Keratinocyte (primary cell): ENCODE data around the gene ZNF544. TPM values are rescaled to one million over a fixed set of nuclear protein-coding genes. Genes with fewer than 3 reads are reported as not detected.

Experiments
- DNase-seq: peaks from one replicate; pipeline ENCODE4 v3.0.0-alpha.2; 2011; ENCODE audit warnings: low read depth, missing footprints, low spot score
- FAIRE-seq: peaks from 2 replicates; lab custom pipeline; 2011; peaks lifted over from hg19 to GRCh38; lab: Jason Lieb, UNC
- H2AFZ ChIP-seq: 2 replicates; pipeline ENCODE4 v1.6.0; 2012; ENCODE audit warnings: low read length, control low read depth, inconsistent platforms; ENCODE audit not compliant: control insufficient read depth
- H3K27ac ChIP-seq: 2 replicates; pipeline ENCODE4 v1.5.1; 2011; ENCODE audit warnings: low read length; ENCODE audit not compliant: control insufficient read depth, insufficient read depth
- H3K27me3 ChIP-seq: 3 replicates; pipeline ENCODE4 v1.6.0; 2011; ENCODE audit warnings: low read length; ENCODE audit not compliant: control insufficient read depth, insufficient read depth; ENCODE audit errors: extremely low read depth
- H3K36me3 ChIP-seq, 2 experiments: 2 replicates in 1 of 2; 3 replicates in 1 of 2; pipeline ENCODE4 v1.5.1; 2011; ENCODE audit warnings: low read length in 2 of 2, mild to moderate bottlenecking in 1 of 2; ENCODE audit not compliant: control insufficient read depth in 2 of 2, insufficient read depth in 2 of 2; ENCODE audit errors: extremely low read depth in 1 of 2
- H3K4me1 ChIP-seq: 3 replicates; pipeline ENCODE4 v1.5.1; 2011; ENCODE audit warnings: low read length; ENCODE audit not compliant: control insufficient read depth, insufficient read depth; ENCODE audit errors: extremely low read depth
- H3K4me2 ChIP-seq: 3 replicates; pipeline ENCODE4 v1.6.0; 2011; ENCODE audit warnings: low read depth, low read length; ENCODE audit not compliant: control insufficient read depth, insufficient read depth; ENCODE audit errors: extremely low read depth
- H3K4me3 ChIP-seq, 3 experiments: fragments of 200-600 bp in 1 of 3; sonication (generic) in 1 of 3; 2 replicates in 2 of 3; 3 replicates in 1 of 3; pipeline ENCODE4 v1.5.1; 2011 to 2016; ENCODE audit warnings: low read length in 3 of 3, mild to moderate bottlenecking in 3 of 3, control low read depth in 2 of 3, inconsistent platforms in 1 of 3, low read depth in 1 of 3, mixed read lengths in 1 of 3, mixed run types in 1 of 3, moderate library complexity in 1 of 3; ENCODE audit not compliant: control insufficient read depth in 2 of 3, insufficient read depth in 2 of 3; ENCODE audit errors: extremely low read depth in 1 of 3
- H3K79me2 ChIP-seq: 2 replicates; pipeline ENCODE4 v1.6.0; 2012; ENCODE audit warnings: low read length; ENCODE audit not compliant: control insufficient read depth, insufficient read depth
- H3K9ac ChIP-seq: 3 replicates; pipeline ENCODE4 v1.6.0; 2011; ENCODE audit warnings: low read length; ENCODE audit not compliant: control insufficient read depth, insufficient read depth; ENCODE audit errors: extremely low read depth
- H3K9me1 ChIP-seq: 3 replicates; pipeline ENCODE4 v1.6.0; 2011; ENCODE audit warnings: low read length; ENCODE audit not compliant: control insufficient read depth, insufficient read depth; ENCODE audit errors: extremely low read depth
- H3K9me3 ChIP-seq: 2 replicates; pipeline ENCODE4 v1.5.1; 2012; ENCODE audit warnings: low read depth, low read length; ENCODE audit not compliant: control insufficient read depth
- H4K20me1 ChIP-seq: 3 replicates; pipeline ENCODE4 v1.6.0; 2011; ENCODE audit warnings: low read length; ENCODE audit not compliant: control insufficient read depth, insufficient read depth; ENCODE audit errors: extremely low read depth
- EZH2 ChIP-seq: IDR thresholded peaks from one replicate; pipeline ENCODE4 v1.6.1; 2012; ENCODE audit warnings: inconsistent platforms, mild to moderate bottlenecking, low read length, moderate library complexity
- dilution Hi-C: fragments of 300-500 bp; cut with MboI; formaldehyde crosslinking; loops from one replicate; pipeline ENCODE4 v1.7.0; 2020; ENCODE audit warnings: low sequenced_read_pairs; ENCODE audit not compliant: extremely low pct_ligation_motif_present
- polyA plus RNA-seq, 5 experiments: library from polyadenylated mRNA; depleted of rRNA in 3 of 5; stranded (reverse) in 3 of 5; stranded (forward) in 1 of 5; unstranded in 1 of 5; fragments of >200 nt; gene quantifications; 1 replicate in 1 of 5; 2 replicates in 3 of 5; 3 replicates in 1 of 5; pipeline versions ENCODE4 v1.2.1 to v1.2.3, GENCODE V29; 2011 to 2012; ENCODE audit warnings: missing spikeins in 2 of 5, low read depth in 1 of 5, low replicate concordance in 1 of 5
- TF ChIP-seq, protein P1 (sequence below), 3 experiments: IDR thresholded peaks in 1 of 3; conservative IDR thresholded peaks in 1 of 3; optimal IDR thresholded peaks in 1 of 3; 2 replicates in 2 of 3; 3 replicates in 1 of 3; pipeline versions ENCODE3 to v1.5.1; 2011; ENCODE audit warnings: low read length in 3 of 3, mild to moderate bottlenecking in 3 of 3, moderate library complexity in 2 of 3, control low read depth in 1 of 3, inconsistent platforms in 1 of 3; ENCODE audit not compliant: insufficient read depth in 2 of 3; ENCODE audit errors: extremely low read depth in 1 of 3

Gene ZNF544
- polyA plus RNA-seq, 1 donor (not counting 4 experiments of a cell fraction or from before 2014, with no cell fraction given): 30.9 TPM

DNA sequence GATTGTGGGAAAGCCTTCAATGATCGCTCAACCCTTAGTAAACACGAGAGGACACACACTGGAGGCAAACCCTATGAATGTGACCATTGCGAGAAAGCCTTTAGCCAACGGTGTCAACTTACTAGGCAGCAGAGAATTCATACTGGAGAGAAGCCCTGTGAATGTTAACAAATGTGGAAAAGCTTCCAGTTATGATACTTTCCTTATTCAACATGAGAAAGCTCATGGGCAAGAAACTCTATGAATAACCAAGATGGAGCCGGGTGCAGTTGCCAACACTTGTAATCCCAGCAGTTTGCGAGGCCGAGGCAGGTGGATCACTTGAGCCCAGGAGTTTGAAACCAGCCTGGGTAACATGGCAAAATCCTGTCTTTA lies 34.2 kb downstream of the ZNF544 start:
- no peaks in the 10 kb centered on the region for H3K4me1 ChIP-seq
- no peaks in the 10 kb centered on the region for H3K27me3 ChIP-seq
- H3K9ac ChIP-seq: no peak overlapping the region
- DNase-seq: no peak
- H4K20me1 ChIP-seq: no peaks in the 10 kb centered on the region
- H3K79me2 ChIP-seq: no peaks in the 10 kb centered on the region
- H2AFZ ChIP-seq: no peak overlapping the region
- no peak overlapping the region for H3K4me3 ChIP-seq
- FAIRE-seq: no peak
- TF ChIP-seq, protein P1, sequence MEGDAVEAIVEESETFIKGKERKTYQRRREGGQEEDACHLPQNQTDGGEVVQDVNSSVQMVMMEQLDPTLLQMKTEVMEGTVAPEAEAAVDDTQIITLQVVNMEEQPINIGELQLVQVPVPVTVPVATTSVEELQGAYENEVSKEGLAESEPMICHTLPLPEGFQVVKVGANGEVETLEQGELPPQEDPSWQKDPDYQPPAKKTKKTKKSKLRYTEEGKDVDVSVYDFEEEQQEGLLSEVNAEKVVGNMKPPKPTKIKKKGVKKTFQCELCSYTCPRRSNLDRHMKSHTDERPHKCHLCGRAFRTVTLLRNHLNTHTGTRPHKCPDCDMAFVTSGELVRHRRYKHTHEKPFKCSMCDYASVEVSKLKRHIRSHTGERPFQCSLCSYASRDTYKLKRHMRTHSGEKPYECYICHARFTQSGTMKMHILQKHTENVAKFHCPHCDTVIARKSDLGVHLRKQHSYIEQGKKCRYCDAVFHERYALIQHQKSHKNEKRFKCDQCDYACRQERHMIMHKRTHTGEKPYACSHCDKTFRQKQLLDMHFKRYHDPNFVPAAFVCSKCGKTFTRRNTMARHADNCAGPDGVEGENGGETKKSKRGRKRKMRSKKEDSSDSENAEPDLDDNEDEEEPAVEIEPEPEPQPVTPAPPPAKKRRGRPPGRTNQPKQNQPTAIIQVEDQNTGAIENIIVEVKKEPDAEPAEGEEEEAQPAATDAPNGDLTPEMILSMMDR (optimal IDR thresholded peaks at IDR 0.05 in 1 of 3, IDR thresholded peaks at IDR 0.05 in 1 of 3, conservative IDR thresholded peaks at IDR 0.05 in 1 of 3; ENCODE audit: extremely low read depth in 1 of 3, insufficient read depth in 2 of 3, low read length in 3 of 3): no peak
- TF ChIP-seq EZH2: no peak
- peaks cover 16 to 22% of the 10 kb centered on the region in 2 experiments for H3K36me3 ChIP-seq
- no peaks in the 10 kb centered on the region for H3K9me1 ChIP-seq
- no peak overlapping the region for H3K27ac ChIP-seq
- H3K4me2 ChIP-seq: no peak overlapping the region
- H3K9me3 ChIP-seq: peaks cover 76% of the 10 kb centered on the region
- dilution Hi-C loops: no loop called here

DNA sequence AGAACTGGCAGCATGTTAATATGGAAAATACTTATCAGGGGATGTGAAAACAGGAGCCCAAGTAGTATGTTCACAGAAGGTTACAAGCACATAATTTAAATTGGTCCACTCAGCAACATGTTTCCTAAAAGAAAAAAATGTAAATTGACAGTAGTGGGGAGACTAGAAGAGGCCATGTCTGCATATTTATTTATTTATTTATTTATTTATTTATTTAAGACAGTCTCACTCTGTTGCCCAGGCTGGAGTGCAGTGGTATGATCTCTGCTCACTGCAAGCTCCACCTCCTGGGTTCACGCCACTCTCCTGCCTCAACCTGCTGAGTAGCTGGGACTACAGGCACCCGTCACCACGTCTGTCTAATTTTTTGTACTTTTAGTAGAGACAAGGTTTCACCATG lies 36.4 kb downstream of the ZNF544 start:
- Histone ChIP-seq H3K9me3 (peaks cover 58% of the 10 kb centered on the region), H3K4me1 (no peaks in the 10 kb centered on the region), H3K4me3 (no peak overlapping the region), H3K4me2 (no peak overlapping the region), H2AFZ (no peak overlapping the region), H4K20me1 (no peaks in the 10 kb centered on the region), H3K27ac (no peak overlapping the region), H3K9me1 (no peaks in the 10 kb centered on the region), H3K36me3 (peaks cover 10 to 18% of the 10 kb centered on the region in 2 experiments), H3K9ac (no peak overlapping the region), H3K79me2 (no peaks in the 10 kb centered on the region), H3K27me3 (no peaks in the 10 kb centered on the region)
- DNase-seq: no peak
- TF ChIP-seq EZH2: no peak
- TF ChIP-seq, protein P1 (optimal IDR thresholded peaks at IDR 0.05 in 1 of 3, IDR thresholded peaks at IDR 0.05 in 1 of 3, conservative IDR thresholded peaks at IDR 0.05 in 1 of 3; ENCODE audit: extremely low read depth in 1 of 3, insufficient read depth in 2 of 3, low read length in 3 of 3): no peak
- dilution Hi-C loops: no loop called here
- no peak for FAIRE-seq
